Measurements from ENCODE around the gene DNASE2. TPM values are rescaled to one million over a fixed set of nuclear protein-coding genes. Genes with fewer than 3 reads are reported as not detected.

Gene DNASE2
- polyA plus RNA-seq, 3 donors, result 38.8 to 91.6 (median 44.8) TPM

GRCh38 chr19:12868540-12869112 lies 12.6 kb downstream of the DNASE2 start:
- H3K27ac Mint-ChIP-seq, result no peak overlapping the region
- H3K4me3 ChIP-seq (replicated peaks in 1 of 3; ENCODE audit: low read depth in 2 of 3, low read length in 3 of 3), result no peak overlapping the region
- H3K9me3 ChIP-seq (replicated peaks in 1 of 2; ENCODE audit: control insufficient read depth in 1 of 2, insufficient read depth in 1 of 2, low read length in 2 of 2), result peaks cover 0 to 10% of the 10 kb centered on the region in 2 donors
- H3K4me1 ChIP-seq (ENCODE audit: control insufficient read depth in 1 of 2, insufficient read depth in 2 of 2, low read length in 2 of 2), result peaks cover 12 to 13% of the 10 kb centered on the region in 2 donors
- peaks cover 0 to 2% of the 10 kb centered on the region in 2 donors for H3K27me3 ChIP-seq (ENCODE audit: control insufficient read depth in 2 of 2, insufficient read depth in 2 of 2, low read length in 2 of 2)
- no peaks in the 10 kb centered on the region for H4K20me1 ChIP-seq (ENCODE audit: insufficient read depth, low read length)
- no peak for DNase-seq
- peaks cover 6 to 20% (median 10%) of the 10 kb centered on the region in 7 donors for H3K9me3 Mint-ChIP-seq
- peaks cover 3 to 9% (median 9%) of the 10 kb centered on the region in 3 donors for H3K27me3 Mint-ChIP-seq (ENCODE audit: low read depth in 3 of 3)
- H2AFZ ChIP-seq (ENCODE audit: insufficient read depth, low read depth, low read length, poor library complexity, severe bottlenecking), result no peak overlapping the region
- intact Hi-C loops (cut with micrococcal nuclease), result no loop called here
- H3K36me3 Mint-ChIP-seq, result peaks cover 0 to 10% of the 10 kb centered on the region in 2 donors
- no peaks in the 10 kb centered on the region for H3K79me2 ChIP-seq (ENCODE audit: insufficient read depth, low read length)
- no peak for TF ChIP-seq CTCF (IDR thresholded peaks at IDR 0.05)
- H3K27ac ChIP-seq (ENCODE audit: low read depth in 1 of 2, low read length in 2 of 2), result no peak overlapping the region
- WGBS (ENCODE audit: insufficient coverage), result 94% methylated on average over 9 of the region's 10 CpGs
- no peaks in the 10 kb centered on the region for H3K36me3 ChIP-seq (replicated peaks in 1 of 2; ENCODE audit: control insufficient read depth in 1 of 2, insufficient read depth in 2 of 2, low read length in 2 of 2)
- H3K4me1 Mint-ChIP-seq, result peaks cover 11% of the 10 kb centered on the region
- H3K4me2 ChIP-seq (replicated peaks; ENCODE audit: extremely low read depth, low read length, poor library complexity, severe bottlenecking), result no peak overlapping the region
- H3K4me3 Mint-ChIP-seq, result peak overlapping the region in 1 of 2 donors; percentile 26
- H3K9ac ChIP-seq (ENCODE audit: insufficient read depth, low read length, poor library complexity, severe bottlenecking), result no peak overlapping the region

DNA sequence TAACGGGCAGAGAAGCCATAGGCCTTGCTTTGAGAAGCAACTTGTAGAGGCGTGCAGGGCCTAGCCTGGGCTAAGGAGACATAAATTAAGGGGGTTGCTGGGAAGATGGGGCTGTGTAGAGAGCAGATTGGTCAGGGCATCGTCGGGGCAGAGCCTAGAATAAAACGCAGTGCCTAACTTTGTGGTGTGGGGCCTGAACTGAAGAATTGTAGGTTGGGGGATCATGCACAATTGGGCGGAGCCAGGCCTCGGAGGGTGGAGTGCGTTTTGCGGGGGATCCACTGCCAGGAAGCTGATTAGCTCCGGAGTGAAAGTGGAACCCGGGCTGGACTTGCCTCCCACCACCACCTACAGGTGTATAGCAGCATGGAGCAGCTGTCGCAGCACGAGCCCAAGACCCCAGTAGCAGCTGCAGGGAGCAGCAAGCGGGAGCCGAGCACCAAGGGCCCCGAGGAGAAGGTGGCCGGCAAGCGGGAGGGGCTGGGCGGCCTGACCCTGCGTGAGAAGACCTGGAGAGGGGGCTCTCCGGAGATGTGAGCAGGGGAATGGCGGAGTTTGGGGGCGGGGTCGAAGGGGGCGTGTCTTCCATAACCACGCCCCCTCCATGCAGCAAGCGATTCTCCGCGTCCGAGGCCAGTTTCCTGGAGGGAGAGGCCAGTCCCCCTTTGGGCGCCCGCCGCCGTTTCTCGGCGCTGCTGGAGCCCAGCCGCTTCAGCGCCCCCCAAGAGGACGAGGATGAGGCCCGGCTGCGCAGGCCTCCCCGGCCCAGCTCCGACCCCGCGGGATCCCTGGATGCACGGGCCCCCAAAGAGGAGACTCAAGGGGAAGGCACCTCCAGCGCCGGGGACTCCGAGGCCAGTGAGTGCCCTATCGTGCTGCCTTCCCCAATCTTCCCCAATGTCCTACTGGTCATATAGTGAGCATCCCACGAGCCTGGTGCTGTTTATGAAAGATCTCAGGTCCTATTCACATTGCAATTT lies 13.8 kb downstream of the DNASE2 start:
- no peaks in the 10 kb centered on the region for H3K9me3 ChIP-seq (replicated peaks in 1 of 2; ENCODE audit: control insufficient read depth in 1 of 2, insufficient read depth in 1 of 2, low read length in 2 of 2)
- Mint-ChIP-seq H3K4me3 (peak overlapping the region; percentile 65 to 82), H3K36me3 (no peaks in the 10 kb centered on the region), H3K27me3 (ENCODE audit: low read depth in 3 of 3) (peaks cover 2 to 9% (median 9%) of the 10 kb centered on the region in 3 donors), H3K4me1 (peaks cover 6% of the 10 kb centered on the region), H3K27ac (peak overlapping the region in 2 of 7 donors; percentile 35 to 38), H3K9me3 (peaks cover 0 to 12% (median 0%) of the 10 kb centered on the region in 7 donors)
- DNase-seq, result peak; percentile 55 to 75 (median 62)
- 3% methylated on average over 26 of the region's 51 CpGs for WGBS (ENCODE audit: insufficient coverage)
- H3K79me2 ChIP-seq (ENCODE audit: insufficient read depth, low read length), result no peaks in the 10 kb centered on the region
- peak overlapping the region; percentile 93 for H3K4me2 ChIP-seq (replicated peaks; ENCODE audit: extremely low read depth, low read length, poor library complexity, severe bottlenecking)
- H3K36me3 ChIP-seq (replicated peaks in 1 of 2; ENCODE audit: control insufficient read depth in 1 of 2, insufficient read depth in 2 of 2, low read length in 2 of 2), result no peaks in the 10 kb centered on the region
- intact Hi-C loops (cut with micrococcal nuclease), result no loop called here
- TF ChIP-seq CTCF (IDR thresholded peaks at IDR 0.05), result no peak
- H2AFZ ChIP-seq (ENCODE audit: insufficient read depth, low read depth, low read length, poor library complexity, severe bottlenecking), result peak overlapping the region; percentile 91
- H3K4me3 ChIP-seq (replicated peaks in 1 of 3; ENCODE audit: low read depth in 2 of 3, low read length in 3 of 3), result peak overlapping the region; percentile 40 to 81 (median 44)
- H3K27me3 ChIP-seq (ENCODE audit: control insufficient read depth in 2 of 2, insufficient read depth in 2 of 2, low read length in 2 of 2), result peaks cover 0 to 2% of the 10 kb centered on the region in 2 donors
- H4K20me1 ChIP-seq (ENCODE audit: insufficient read depth, low read length), result no peaks in the 10 kb centered on the region
- H3K4me1 ChIP-seq (ENCODE audit: control insufficient read depth in 1 of 2, insufficient read depth in 2 of 2, low read length in 2 of 2), result peaks cover 12 to 13% of the 10 kb centered on the region in 2 donors
- peak overlapping the region; percentile 61 for H3K9ac ChIP-seq (ENCODE audit: insufficient read depth, low read length, poor library complexity, severe bottlenecking)
- H3K27ac ChIP-seq (ENCODE audit: low read depth in 1 of 2, low read length in 2 of 2), result no peak overlapping the region
